C4-2B (cell line): ENCODE data around the gene SELPLG.

Experiments used
- ZFX ChIP-seq: fragments of 450-650 bp; IDR thresholded peaks from 2 replicates; pipeline ENCODE4 v1.6.1; 2017
- TF ChIP-seq, protein P1 (sequence below): fragments of 450-650 bp; conservative IDR thresholded peaks from 2 replicates; pipeline ENCODE4 v1.5.1; 2017; ENCODE audit warnings: mild to moderate bottlenecking

DNA sequence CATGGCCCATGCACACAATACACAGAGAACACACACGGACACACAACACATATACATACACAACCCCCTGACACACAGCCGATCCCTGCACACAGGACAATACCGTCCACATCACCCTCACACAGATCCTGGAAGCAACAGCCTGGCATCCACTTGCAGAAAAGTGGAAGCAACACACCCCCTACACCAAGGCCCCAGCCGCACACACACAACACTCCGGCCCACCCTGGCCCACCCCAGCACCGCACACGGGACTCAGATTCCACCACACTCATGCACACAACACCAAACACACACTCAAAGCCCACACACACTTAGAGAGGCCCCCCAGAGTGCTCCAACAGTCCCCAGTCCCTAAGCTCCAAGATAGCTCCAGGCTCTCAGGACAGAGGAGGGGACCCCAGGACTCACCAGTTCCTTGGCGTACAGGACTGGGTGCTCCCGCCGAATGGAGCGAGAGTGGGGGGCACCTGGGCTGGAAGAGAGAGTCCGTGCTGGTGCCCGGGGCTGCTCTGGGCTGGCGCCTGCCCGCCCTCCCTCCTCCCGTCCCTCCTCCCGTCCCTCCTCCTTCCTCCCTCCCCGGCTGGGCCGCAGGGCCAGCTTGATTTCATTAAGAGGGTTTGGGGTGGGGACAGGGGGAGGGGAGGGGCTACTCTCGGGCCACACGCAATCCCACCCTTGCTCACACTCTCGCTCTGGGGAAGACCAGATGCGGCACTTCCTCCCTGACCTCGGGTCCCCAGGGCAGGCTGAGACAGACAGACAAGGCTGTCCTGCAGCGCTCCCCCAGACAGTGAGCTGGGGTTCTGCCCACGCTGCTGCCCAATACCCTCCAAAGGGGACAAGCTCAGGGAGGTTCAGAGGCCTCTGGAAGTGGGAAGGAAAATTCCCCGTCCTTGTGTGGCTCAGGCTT is 35.9 kb downstream of the SELPLG start, which contains the start of gene TMEM119:
- TF ChIP-seq, protein P1, sequence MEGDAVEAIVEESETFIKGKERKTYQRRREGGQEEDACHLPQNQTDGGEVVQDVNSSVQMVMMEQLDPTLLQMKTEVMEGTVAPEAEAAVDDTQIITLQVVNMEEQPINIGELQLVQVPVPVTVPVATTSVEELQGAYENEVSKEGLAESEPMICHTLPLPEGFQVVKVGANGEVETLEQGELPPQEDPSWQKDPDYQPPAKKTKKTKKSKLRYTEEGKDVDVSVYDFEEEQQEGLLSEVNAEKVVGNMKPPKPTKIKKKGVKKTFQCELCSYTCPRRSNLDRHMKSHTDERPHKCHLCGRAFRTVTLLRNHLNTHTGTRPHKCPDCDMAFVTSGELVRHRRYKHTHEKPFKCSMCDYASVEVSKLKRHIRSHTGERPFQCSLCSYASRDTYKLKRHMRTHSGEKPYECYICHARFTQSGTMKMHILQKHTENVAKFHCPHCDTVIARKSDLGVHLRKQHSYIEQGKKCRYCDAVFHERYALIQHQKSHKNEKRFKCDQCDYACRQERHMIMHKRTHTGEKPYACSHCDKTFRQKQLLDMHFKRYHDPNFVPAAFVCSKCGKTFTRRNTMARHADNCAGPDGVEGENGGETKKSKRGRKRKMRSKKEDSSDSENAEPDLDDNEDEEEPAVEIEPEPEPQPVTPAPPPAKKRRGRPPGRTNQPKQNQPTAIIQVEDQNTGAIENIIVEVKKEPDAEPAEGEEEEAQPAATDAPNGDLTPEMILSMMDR: no peak
- no peak for TF ChIP-seq ZFX
